H1 (cell line): Measurements from ENCODE around the gene ZNF202. TPM values are rescaled to one million over a fixed set of nuclear protein-coding genes. Genes with fewer than 3 reads are reported as not detected.

Experiments used
- CTCF ChIA-PET: fragments of 300-600 bp; sonication (Branson Sonifier 250); formaldehyde crosslinking; loops from one replicate; lab custom pipeline; 2021; ENCODE audit not compliant: partially characterized antibody; lab: Charles Lee
- POLR2A ChIA-PET: fragments of 300-600 bp; sonication (Branson Sonifier 250); formaldehyde crosslinking; loops from one replicate; lab custom pipeline; 2021; ENCODE audit warnings: inconsistent platforms; ENCODE audit not compliant: partially characterized antibody; lab: Charles Lee
- DNase-seq, 2 experiments: peaks; one replicate each; pipeline versions ENCODE4 v3.0.0 to v3.0.0-alpha.2; 2010 to 2022; ENCODE audit warnings: low spot score in 2 of 2, low read depth in 1 of 2, mixed read lengths in 1 of 2
- FAIRE-seq: peaks from 2 replicates; lab custom pipeline; 2011; peaks lifted over from hg19 to GRCh38; lab: Jason Lieb, UNC
- H2AFZ ChIP-seq: 2 replicates; pipeline ENCODE4 v1.8.1; 2012; ENCODE audit warnings: low read length, inconsistent platforms
- H2AK5ac ChIP-seq: 2 replicates; pipeline ENCODE4 v1.6.1; 2013; ENCODE audit warnings: low read depth, low read length
- H2BK120ac ChIP-seq: replicated peaks from 2 replicates; pipeline ENCODE3; 2013; ENCODE audit warnings: low read depth, low read length, inconsistent platforms
- H2BK12ac ChIP-seq: 2 replicates; pipeline ENCODE4 v1.6.1; 2013; ENCODE audit warnings: low read depth, low read length
- H2BK15ac ChIP-seq: 2 replicates; pipeline ENCODE4 v1.6.1; 2013; ENCODE audit warnings: low read length
- H2BK20ac ChIP-seq: 2 replicates; pipeline ENCODE4 v1.6.1; 2013; ENCODE audit warnings: low read length
- H2BK5ac ChIP-seq: 2 replicates; pipeline ENCODE4 v1.6.1; 2013; ENCODE audit warnings: low read depth, low read length
- H3K14ac ChIP-seq: 2 replicates; pipeline ENCODE4 v1.6.1; 2013; ENCODE audit warnings: inconsistent platforms; ENCODE audit not compliant: insufficient read length
- H3K18ac ChIP-seq: 2 replicates; pipeline ENCODE4 v1.6.1; 2013; ENCODE audit warnings: low read length; ENCODE audit errors: extremely low read depth
- H3K23ac ChIP-seq: 2 replicates; pipeline ENCODE4 v1.6.1; 2013; ENCODE audit warnings: inconsistent platforms; ENCODE audit not compliant: insufficient read length
- H3K23me2 ChIP-seq: 2 replicates; pipeline ENCODE4 v1.6.1; 2013; ENCODE audit warnings: low read depth, low read length
- H3K27ac ChIP-seq: 2 replicates; pipeline ENCODE4 v1.6.1; 2011; ENCODE audit warnings: low read depth, low read length, inconsistent platforms
- H3K27me3 ChIP-seq, 4 experiments: replicated peaks in 1 of 4; 1 replicate in 1 of 4; 2 replicates in 3 of 4; pipeline versions ENCODE4 v1.6.1 to v1.8.1; 2011 to 2013; ENCODE audit warnings: low read length in 3 of 4, mild to moderate bottlenecking in 3 of 4, inconsistent platforms in 2 of 4, mixed read lengths in 2 of 4, moderate library complexity in 1 of 4; ENCODE audit not compliant: control insufficient read depth in 3 of 4, insufficient read depth in 3 of 4; ENCODE audit errors: extremely low read depth in 1 of 4
- H3K36me3 ChIP-seq, 4 experiments: 2 replicates each; pipeline versions ENCODE4 v1.6.1 to v1.8.1; 2011 to 2013; ENCODE audit warnings: mild to moderate bottlenecking in 4 of 4, low read length in 3 of 4, moderate library complexity in 2 of 4, control low read depth in 1 of 4, inconsistent platforms in 1 of 4; ENCODE audit not compliant: insufficient read depth in 4 of 4, control insufficient read depth in 2 of 4
- H3K4ac ChIP-seq: replicated peaks from 2 replicates; pipeline ENCODE3; 2013; ENCODE audit warnings: low read length, low read depth, mixed read lengths, inconsistent platforms; ENCODE audit not compliant: insufficient read length
- H3K4me1 ChIP-seq, 4 experiments: replicated peaks in 1 of 4; 1 replicate in 1 of 4; 2 replicates in 3 of 4; pipeline versions ENCODE4 v1.6.1 to v1.8.1; 2011 to 2013; ENCODE audit warnings: low read length in 3 of 4, inconsistent platforms in 2 of 4, mixed read lengths in 1 of 4; ENCODE audit not compliant: insufficient read depth in 4 of 4, control insufficient read depth in 3 of 4
- H3K4me2 ChIP-seq, 2 experiments: 2 replicates each; pipeline versions ENCODE4 v1.6.1 to v1.8.1; 2011 to 2013; ENCODE audit warnings: low read depth in 2 of 2, low read length in 2 of 2, control low read depth in 1 of 2, inconsistent platforms in 1 of 2, mild to moderate bottlenecking in 1 of 2; ENCODE audit not compliant: insufficient read depth in 1 of 2
- H3K4me3 ChIP-seq, 4 experiments: fragments of 200-600, 300-600 bp in 1 of 4; sonication (generic), shearing (Covaris generic), sonication (Bioruptor Twin) in 1 of 4; 2 replicates each; pipeline versions ENCODE4 v1.5.1 to v1.8.1; 2011 to 2016; ENCODE audit warnings: low read length in 4 of 4, low read depth in 3 of 4, control low read depth in 2 of 4, inconsistent platforms in 2 of 4, mild to moderate bottlenecking in 2 of 4, mixed read lengths in 1 of 4, moderate library complexity in 1 of 4; ENCODE audit not compliant: insufficient read depth in 2 of 4; ENCODE audit errors: extremely low read depth in 1 of 4
- H3K56ac ChIP-seq: replicated peaks from 2 replicates; pipeline ENCODE3; 2013; ENCODE audit warnings: low read depth, mild to moderate bottlenecking, mixed read lengths, low read length, inconsistent platforms; ENCODE audit not compliant: insufficient read length
- H3K79me1 ChIP-seq: 2 replicates; pipeline ENCODE4 v1.6.1; 2013; ENCODE audit warnings: low read depth, low read length, control low read depth
- H3K79me2 ChIP-seq, 2 experiments: 2 replicates each; pipeline versions ENCODE4 v1.6.1 to v1.8.1; 2012 to 2013; ENCODE audit warnings: low read length in 2 of 2, mild to moderate bottlenecking in 2 of 2, inconsistent platforms in 1 of 2; ENCODE audit not compliant: insufficient read depth in 2 of 2, control insufficient read depth in 1 of 2
- H3K9ac ChIP-seq, 4 experiments: replicated peaks in 1 of 4; 1 replicate in 1 of 4; 2 replicates in 3 of 4; pipeline versions ENCODE4 v1.6.1 to v1.8.1; 2011 to 2013; ENCODE audit warnings: low read depth in 3 of 4, low read length in 3 of 4, control low read depth in 2 of 4, mild to moderate bottlenecking in 2 of 4, moderate library complexity in 2 of 4, inconsistent platforms in 1 of 4; ENCODE audit errors: extremely low read depth in 1 of 4
- H3K9me3 ChIP-seq, 2 experiments: 2 replicates each; pipeline versions ENCODE4 v1.6.1 to v1.8.1; 2012 to 2013; ENCODE audit warnings: mild to moderate bottlenecking in 2 of 2, moderate library complexity in 2 of 2, control low read depth in 1 of 2, inconsistent platforms in 1 of 2, low read depth in 1 of 2, low read length in 1 of 2, mixed read lengths in 1 of 2; ENCODE audit not compliant: insufficient read depth in 2 of 2
- H4K20me1 ChIP-seq, 2 experiments: replicated peaks in 1 of 2; 2 replicates each; pipeline versions ENCODE3 to v1.8.1; 2011 to 2013; ENCODE audit warnings: inconsistent platforms in 2 of 2, low read length in 2 of 2, mild to moderate bottlenecking in 1 of 2; ENCODE audit not compliant: insufficient read depth in 2 of 2, control insufficient read depth in 1 of 2
- H4K5ac ChIP-seq: 2 replicates; pipeline ENCODE4 v1.6.1; 2013; ENCODE audit warnings: low read length, low read depth, mixed read lengths, inconsistent platforms; ENCODE audit not compliant: insufficient read length
- H4K8ac ChIP-seq: 2 replicates; pipeline ENCODE4 v1.8.0; 2013; ENCODE audit warnings: mild to moderate bottlenecking, moderate library complexity, low read length, inconsistent platforms; ENCODE audit not compliant: insufficient read depth; ENCODE audit errors: extremely low read depth
- H4K91ac ChIP-seq: replicated peaks from 2 replicates; pipeline ENCODE3; 2013; ENCODE audit warnings: low read length, mixed read lengths, inconsistent platforms; ENCODE audit not compliant: insufficient read length
- CBX5 ChIP-seq: fragments of 300-800, 300-1000 bp; sonication (generic); IDR thresholded peaks from 2 replicates; pipeline ENCODE4 v1.7.1; 2016; ENCODE audit warnings: antibody characterized with exemption, low read length, low read depth
- CBX8 ChIP-seq: fragments of 300-800, 300-1000 bp; sonication (generic); IDR thresholded peaks from 2 replicates; pipeline ENCODE4 v1.7.1; 2016; ENCODE audit warnings: low read depth, low read length, borderline replicate concordance
- HDAC2 ChIP-seq, 2 experiments: fragments of 300-600 bp in 1 of 2; sonication (generic) in 1 of 2; IDR thresholded peaks; 2 replicates each; pipeline ENCODE4 v1.6.1; 2011 to 2012; ENCODE audit warnings: low read depth in 2 of 2, low read length in 2 of 2, mild to moderate bottlenecking in 2 of 2, moderate library complexity in 2 of 2, borderline replicate concordance in 1 of 2, inconsistent platforms in 1 of 2
- PHF8 ChIP-seq: fragments of 200-600 bp; sonication (generic); conservative IDR thresholded peaks from 2 replicates; pipeline ENCODE4 v1.7.1; 2012; ENCODE audit warnings: low read depth, mild to moderate bottlenecking, inconsistent platforms, low read length, moderate library complexity
- SAP30 ChIP-seq: fragments of 300-600 bp; sonication (generic); IDR thresholded peaks from 2 replicates; pipeline ENCODE4 v1.7.1; 2012; ENCODE audit warnings: low read length, moderate library complexity, mild to moderate bottlenecking, inconsistent platforms; ENCODE audit not compliant: insufficient read depth, insufficient replicate concordance
- TBP ChIP-seq: IDR thresholded peaks from 2 replicates; pipeline ENCODE4 v1.6.1; 2011; ENCODE audit warnings: low read depth, low read length, improper control_type of control experiment
- USF2 ChIP-seq: IDR thresholded peaks from 2 replicates; pipeline ENCODE4 v1.6.1; 2011; ENCODE audit warnings: low read length, improper control_type of control experiment
- WGBS, 2 experiments: shearing (Covaris generic) in 1 of 2; methylation state at CpG; one replicate each; pipeline versions ENCODE4 v1.1.6 to v1.1.7; 2013 to 2015; ENCODE audit warnings: low lambda C conversion rate in 2 of 2, mixed read lengths in 2 of 2, inconsistent platforms in 1 of 2, low coverage in 1 of 2, missing lambda C conversion rate in 1 of 2; ENCODE audit not compliant: insufficient replicate concordance in 2 of 2, insufficient coverage in 1 of 2, insufficient read length in 1 of 2; ENCODE audit errors: extremely low coverage in 1 of 2, missing lambda C conversion rate in 1 of 2; 5-methylcytosine and 5-hydroxymethylcytosine counted together
- polyA plus RNA-seq, 7 experiments: library from polyadenylated mRNA; depleted of rRNA in 3 of 7; stranded (reverse) in 5 of 7; unstranded in 2 of 7; fragments of >200 nt in 5 of 7; fragments of 200-250 nt in 2 of 7; gene quantifications; 1 replicate in 5 of 7; 2 replicates in 1 of 7; 4 replicates in 1 of 7; pipeline versions ENCODE4 v1.2.1 to v1.2.3, GENCODE V29; 2011 to 2013; ENCODE audit warnings: missing spikeins in 2 of 7, mixed read lengths in 2 of 7
- total RNA-seq: library from RNA; stranded (reverse); fragmentation: NEBNext Ultra II Directional; extraction: Animal tissue kit (Norgen Biotek cat#: 25700); gene quantifications from 2 replicates; pipeline ENCODE4 v1.2.1, GENCODE V29; 2021

ZNF202 gene
- total and polyA plus RNA-seq, 2 of the 8 experiments (the other 6 are each of a cell fraction or from before 2014, with no cell fraction given) = 14.1 to 33.9 TPM

GRCh38 chr11:123677510-123677909, 64.0 kb downstream of the ZNF202 start:
- Histone ChIP-seq H4K91ac (no peak overlapping the region), H4K20me1 (no peaks in the 10 kb centered on the region), H3K9me3 (no peaks in the 10 kb centered on the region), H2BK12ac (no peak overlapping the region), H3K27ac (no peak overlapping the region), H3K4me3 (no peak overlapping the region), H3K56ac (no peak overlapping the region), H3K9ac (no peak overlapping the region), H3K18ac (no peak overlapping the region), H4K8ac (no peak overlapping the region), H2BK5ac (no peak overlapping the region), H3K27me3 (no peaks in the 10 kb centered on the region), H3K23me2 (no peaks in the 10 kb centered on the region), H3K4me1 (no peaks in the 10 kb centered on the region), H3K79me2 (no peaks in the 10 kb centered on the region), H3K4me2 (no peak overlapping the region), H2AK5ac (no peak overlapping the region), H2AFZ (no peak overlapping the region), H3K4ac (no peak overlapping the region), H3K14ac (no peak overlapping the region), H2BK15ac (no peak overlapping the region), H3K36me3 (no peaks in the 10 kb centered on the region), H3K79me1 (no peaks in the 10 kb centered on the region), H3K23ac (no peak overlapping the region), H4K5ac (no peak overlapping the region), H2BK20ac (no peak overlapping the region), H2BK120ac (no peak overlapping the region)
- no peak for FAIRE-seq
- 94% methylated on average over 2 of the region's 2 CpGs; no CpG with 5 or more reads in 1 of the 2 experiments for WGBS, 2 experiments
- DNase-seq = no peak
- POLR2A ChIA-PET = interaction anchor here (0.7 to 0.8 kb wide), 2 partner anchors 15 to 152 kb away, joined by 3 read pairs; no protein-coding TSS in a partner anchor
- CTCF ChIA-PET = interaction anchor here (1.0 to 1.6 kb wide), 3 partner anchors 17 to 40 kb away, joined by 3 to 6 read pairs (median 4); no protein-coding TSS in a partner anchor
- TF ChIP-seq TBP (no peak), CBX5 (no peak), SAP30 (no peak), HDAC2 (IDR thresholded peaks at IDR 0.05; ENCODE audit: borderline replicate concordance in 1 of 2, low read depth in 2 of 2, low read length in 2 of 2) (no peak), PHF8 (no peak), CBX8 (no peak), USF2 (no peak)
